NCI-H526 treated with DMSO at 0.1 percent for 48 hours (cell line): ENCODE measurements around the gene CDC45.

Experiments used
- DNase-seq: peaks from one replicate; lab custom pipeline; 2025; lab: John Stamatoyannopoulos, UW

The CDC45 gene

DNA sequence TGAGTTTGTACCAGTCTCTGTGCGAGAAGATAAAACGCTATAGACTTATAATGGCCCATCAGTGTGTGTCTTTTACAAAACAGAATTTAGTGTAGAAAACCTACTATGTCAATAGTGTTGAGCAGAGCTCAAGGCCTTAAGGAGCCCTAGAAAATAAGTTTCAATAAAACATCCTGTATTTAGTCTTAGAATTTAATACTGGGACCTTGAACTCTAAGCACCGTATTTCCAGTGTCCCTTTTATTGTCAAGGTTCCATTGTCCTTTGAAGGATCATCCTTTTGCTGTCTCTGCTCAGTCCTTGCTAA, 16.6 kb downstream of the CDC45 start:
- DNase-seq: no peak

- DNase-seq: no peak
Observed at GRCh38 chr22:19497245-19497644, 17.5 kb downstream of the CDC45 start.

GRCh38 chr22:19498154-19498865, 18.6 kb downstream of the CDC45 start:
- no peak for DNase-seq

- no peak for DNase-seq
Observed at GRCh38 chr22:19498866-19499190, 19.1 kb downstream of the CDC45 start.

DNA sequence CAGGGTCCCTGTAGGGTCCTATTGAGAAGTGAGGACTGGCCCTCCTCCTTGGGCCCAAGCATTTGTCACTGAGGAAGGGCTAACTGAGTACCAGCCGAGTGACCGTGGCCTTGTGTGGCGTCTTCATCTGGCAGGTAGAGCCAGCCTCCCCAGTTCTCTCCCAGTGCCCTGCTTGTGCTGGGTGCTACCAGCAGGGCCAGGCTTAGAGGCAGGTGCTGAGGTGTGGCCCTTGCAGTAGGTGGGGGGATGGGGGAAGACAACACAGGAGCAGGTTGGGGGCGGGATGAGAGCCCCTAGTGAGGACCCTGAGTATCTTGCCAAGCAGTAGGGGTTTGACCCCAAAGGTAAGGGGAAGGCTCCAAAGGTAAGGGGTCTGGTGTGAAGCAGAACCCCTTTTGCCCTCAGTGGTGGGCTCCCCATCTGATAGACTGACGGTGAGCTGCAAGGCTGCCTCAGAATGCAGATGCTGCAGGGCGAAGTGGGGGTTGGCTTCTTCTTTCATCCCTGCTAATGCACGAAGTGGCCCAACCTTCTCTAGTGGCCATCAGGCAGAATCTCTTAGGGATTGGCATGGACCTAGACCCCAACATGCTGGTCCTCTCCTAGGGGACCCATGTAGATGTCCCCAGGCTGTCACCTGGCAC, 19.6 kb downstream of the CDC45 start:
- DNase-seq: no peak

GRCh38 chr22:19499880-19500242, 20.1 kb downstream of the CDC45 start:
- DNase-seq: no peak

- DNase-seq: no peak
Observed at GRCh38 chr22:19501897-19502447, 22.3 kb downstream of the CDC45 start.

GRCh38 chr22:19503367-19503766, 23.6 kb downstream of the CDC45 start:
- no peak for DNase-seq

DNA sequence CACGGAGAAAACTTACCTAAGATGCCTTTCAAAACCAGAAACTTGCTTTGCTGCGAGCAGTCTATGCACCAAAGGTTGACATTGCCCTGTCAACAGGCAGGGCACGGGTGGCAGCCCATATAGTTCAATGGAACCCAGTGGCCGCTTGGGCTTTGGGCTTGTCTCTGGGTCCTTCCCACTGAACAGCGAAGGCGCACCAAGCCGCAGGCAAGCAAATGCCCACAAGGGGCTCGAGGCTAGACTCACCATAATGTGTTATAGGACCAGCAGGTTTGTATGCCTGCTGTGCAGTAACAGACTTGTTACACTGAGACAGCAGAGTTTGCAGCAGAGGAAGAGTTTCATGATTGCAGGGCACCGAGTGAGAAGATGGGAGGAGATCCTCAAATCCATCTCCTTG, 24.1 kb downstream of the CDC45 start:
- no peak for DNase-seq

DNA sequence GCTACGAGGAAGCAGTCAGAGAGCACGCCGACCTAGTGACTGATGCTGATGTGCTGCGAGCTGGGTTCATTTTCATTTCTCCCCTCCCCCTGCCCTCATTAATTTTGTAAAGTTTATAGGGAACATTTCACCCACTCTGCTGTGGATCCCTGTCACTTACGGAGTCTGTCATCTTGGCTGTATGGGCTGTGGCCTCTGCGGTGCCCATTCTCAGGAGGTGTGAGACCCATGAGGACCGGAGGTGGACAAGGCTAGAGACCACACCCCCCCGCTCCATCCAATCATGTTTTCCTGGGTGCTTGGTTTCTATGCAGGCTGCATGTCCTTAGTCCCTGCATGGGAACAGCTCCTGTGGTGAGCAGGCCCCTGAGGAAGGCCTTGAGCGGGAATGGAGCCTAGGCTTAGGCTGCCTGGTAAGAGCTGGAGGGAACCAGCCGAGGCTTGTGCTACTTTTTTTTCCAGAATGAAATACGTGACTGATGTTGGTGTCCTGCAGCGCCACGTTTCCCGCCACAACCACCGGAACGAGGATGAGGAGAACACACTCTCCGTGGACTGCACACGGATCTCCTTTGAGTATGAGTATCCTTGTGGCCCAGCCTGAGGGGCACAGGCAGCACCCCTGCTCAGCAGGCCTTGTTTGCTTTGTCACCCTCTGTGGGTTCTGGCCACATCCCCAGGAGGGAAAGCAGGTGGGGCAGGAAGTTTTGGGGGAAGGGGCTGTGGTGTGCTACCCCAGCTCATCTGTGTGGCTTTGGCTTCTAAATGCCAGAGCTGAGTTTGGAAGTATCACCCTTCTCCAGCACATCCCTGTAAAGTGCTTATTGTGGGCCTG, 25.4 kb downstream of the CDC45 start:
- DNase-seq: no peak

DNA sequence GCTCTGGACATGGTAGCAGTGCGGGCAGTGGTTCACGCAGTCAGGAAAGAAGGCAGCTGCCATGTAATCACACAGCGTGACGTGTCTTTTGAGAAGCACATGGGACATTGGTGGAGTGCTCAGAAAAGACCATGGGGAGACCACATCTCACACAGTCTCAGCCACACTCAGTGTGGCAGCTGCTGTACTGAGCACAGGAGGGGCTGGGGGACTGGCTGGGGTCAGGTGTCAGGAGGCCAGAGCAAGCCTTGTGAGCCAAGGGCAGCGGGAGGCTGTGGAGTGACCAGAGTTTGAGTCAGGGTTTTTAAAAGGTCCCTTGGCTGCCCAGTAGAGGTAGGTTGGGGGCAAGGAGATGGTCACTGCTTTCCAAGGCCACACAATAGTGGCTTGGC, 26.0 kb downstream of the CDC45 start:
- DNase-seq: no peak

DNA sequence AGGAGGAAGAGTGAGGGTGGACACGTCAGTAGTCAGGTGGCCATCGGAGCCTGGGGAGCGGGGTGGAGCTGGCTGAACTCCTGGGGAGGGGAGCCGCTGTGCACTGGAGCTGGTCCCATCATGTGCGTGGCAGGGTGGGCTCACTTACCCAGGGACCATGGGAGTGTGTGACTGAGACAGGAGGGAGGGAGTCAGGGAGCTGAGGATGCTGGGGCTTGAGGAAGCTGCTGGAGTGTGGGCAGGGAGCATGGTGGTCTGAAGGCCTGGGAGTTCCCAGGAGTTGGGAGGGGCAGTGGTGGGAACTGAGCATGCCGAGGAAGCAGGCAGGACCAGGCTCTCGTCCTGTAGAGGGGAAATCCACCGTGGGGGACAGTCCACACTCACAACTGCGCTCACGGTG, 26.5 kb downstream of the CDC45 start:
- no peak for DNase-seq

DNA sequence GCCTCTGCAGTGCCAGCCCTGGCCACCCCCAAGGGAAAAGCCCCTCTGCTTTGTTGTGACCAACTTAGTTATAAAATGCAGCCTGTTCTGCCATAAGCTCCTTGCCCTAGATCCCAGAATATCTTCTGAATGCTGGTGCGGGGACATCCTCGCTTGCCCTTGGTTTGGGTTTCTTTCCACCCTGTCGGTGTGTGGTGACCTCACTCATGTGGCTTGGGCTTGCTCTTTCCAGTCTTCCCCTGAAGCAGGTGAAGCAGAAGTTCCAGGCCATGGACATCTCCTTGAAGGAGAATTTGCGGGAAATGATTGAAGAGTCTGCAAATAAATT, 27.8 kb downstream of the CDC45 start:
- DNase-seq: no peak

DNA sequence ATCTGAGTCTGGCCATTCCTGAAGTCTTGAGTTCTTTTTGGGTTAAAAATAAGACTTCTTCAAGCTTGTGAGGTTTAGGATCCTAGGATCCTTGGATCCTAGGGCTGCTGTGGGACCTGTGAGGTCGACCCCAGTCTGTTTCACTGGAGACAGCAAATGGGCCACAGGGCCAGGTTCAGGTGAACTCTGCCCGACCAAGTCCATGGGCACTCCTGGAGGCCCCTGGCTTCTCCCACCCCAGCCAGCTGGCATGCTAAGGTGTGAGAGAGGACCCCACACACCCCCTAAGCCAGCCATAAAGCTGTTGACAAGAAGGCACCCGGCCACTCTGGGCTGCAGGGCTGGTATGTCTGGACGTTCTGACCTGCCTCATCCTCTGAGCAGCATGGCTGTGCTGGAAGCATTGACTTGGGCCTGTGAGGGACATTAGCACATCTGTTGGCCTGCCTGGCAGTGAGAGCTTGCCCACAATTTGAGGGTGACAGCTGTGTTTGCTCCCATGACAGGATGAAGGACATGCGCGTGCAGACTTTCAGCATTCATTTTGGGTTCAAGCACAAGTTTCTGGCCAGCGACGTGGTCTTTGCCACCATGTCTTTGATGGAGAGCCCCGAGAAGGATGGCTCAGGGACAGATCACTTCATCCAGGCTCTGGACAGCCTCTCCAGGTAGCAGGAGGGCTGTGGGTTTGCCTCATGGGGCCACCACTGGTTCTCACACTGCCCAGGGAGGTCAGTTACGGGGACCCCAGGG, 28.5 kb downstream of the CDC45 start:
- DNase-seq: no peak

DNA sequence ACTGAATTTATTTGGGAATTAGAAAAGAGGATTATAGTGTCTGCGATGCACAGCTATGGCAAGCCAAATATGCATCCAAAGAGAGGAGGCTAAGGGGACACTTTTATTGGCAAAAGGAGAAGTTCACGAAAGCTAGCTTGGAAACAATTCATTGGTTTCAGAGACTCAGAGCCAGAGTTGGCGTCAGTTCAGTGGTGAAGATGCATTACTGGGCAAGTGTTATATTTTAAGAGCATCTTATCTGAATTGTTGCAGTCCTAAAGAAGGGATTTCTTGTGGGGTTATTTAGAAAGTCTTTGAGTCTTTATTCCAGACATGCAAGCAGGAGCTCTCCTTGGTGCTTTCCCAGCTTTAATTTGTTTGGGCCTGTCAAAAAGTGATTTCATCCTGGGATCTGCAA, 29.5 kb downstream of the CDC45 start:
- no peak for DNase-seq

GRCh38 chr22:19509923-19510322, 30.2 kb downstream of the CDC45 start:
- DNase-seq: no peak

DNA sequence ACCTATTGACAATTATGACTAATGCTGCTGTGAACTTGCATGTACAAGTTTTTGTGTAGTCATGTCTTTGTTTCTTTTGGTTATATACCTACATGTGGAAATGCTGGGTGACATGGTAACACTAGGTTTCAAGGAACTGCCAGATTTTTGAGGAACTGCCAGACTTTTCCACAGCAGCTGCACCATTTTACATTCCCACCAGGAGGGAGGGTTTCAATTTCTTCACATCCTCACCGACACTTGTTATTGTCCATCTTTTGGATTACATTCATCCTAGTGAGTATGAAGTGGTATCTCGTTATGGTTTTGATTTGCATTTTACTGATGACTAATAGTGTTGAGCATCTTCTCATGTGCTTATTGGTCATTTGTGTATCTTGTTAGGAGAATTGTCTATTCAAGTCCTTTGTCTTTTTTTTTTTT, 31.2 kb downstream of the CDC45 start:
- no peak for DNase-seq

DNA sequence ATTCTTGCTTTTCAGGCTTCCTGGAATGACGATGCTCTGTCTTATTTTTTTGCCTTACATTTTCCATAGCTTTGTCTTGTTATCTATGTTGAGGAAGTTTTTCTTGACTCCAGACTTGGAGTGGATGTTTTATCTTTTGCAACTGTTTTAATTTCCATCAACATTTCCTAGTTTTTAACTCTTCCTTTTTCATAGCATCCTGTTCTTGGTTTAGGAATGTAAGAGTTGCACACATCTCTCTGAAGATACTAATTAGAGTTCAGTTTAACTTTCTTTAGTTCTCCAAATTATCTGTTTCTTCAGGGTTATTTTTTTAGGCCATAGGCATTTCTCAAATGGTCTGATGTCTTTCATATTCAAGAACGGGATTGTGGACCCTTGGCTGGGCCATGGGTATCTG, 34.1 kb downstream of the CDC45 start:
- DNase-seq: no peak

- DNase-seq: no peak
Observed at GRCh38 chr22:19514831-19515565, 35.3 kb downstream of the CDC45 start.

- no peak for DNase-seq
Observed at GRCh38 chr22:19515654-19516377, 36.1 kb downstream of the CDC45 start.
